Measurements from ENCODE around the gene LPAR6. TPM values are rescaled to one million over a fixed set of nuclear protein-coding genes. Genes with fewer than 3 reads are reported as not detected.

Gene LPAR6
- total RNA-seq, 2 experiments from 2014 or later = not detected

GRCh38 chr13:48393698-48394085, 19.2 kb downstream of the LPAR6 start:
- CTCF ChIA-PET (ENCODE audit: unreplicated experiment) = no interaction called here
- POLR2A ChIA-PET = interaction anchor here (0.9 to 1.0 kb wide), 2 partner anchors 50 to 294 kb away, joined by 3 read pairs; no protein-coding TSS in a partner anchor
- no peak for DNase-seq (ENCODE audit: low spot score)
- Histone ChIP-seq H4K20me1 (ENCODE audit: insufficient read depth, low read length) (no peaks in the 10 kb centered on the region), H2AFZ (ENCODE audit: low read length) (no peak overlapping the region), H3K9me3 (ENCODE audit: low read length) (no peaks in the 10 kb centered on the region), H3K4me3 (ENCODE audit: low read depth, low read length, poor library complexity, severe bottlenecking) (no peak overlapping the region), H3K4me2 (ENCODE audit: low read length) (no peak overlapping the region), H3K27ac (ENCODE audit: low read depth, low read length, poor library complexity, severe bottlenecking) (no peak overlapping the region), H3K4me1 (ENCODE audit: insufficient read depth, low read length, poor library complexity, severe bottlenecking) (no peaks in the 10 kb centered on the region), H3K79me2 (ENCODE audit: insufficient read depth, low read depth, low read length) (no peaks in the 10 kb centered on the region), H3K9me2 (ENCODE audit: insufficient read depth, low read length) (no peaks in the 10 kb centered on the region), H3K36me3 (ENCODE audit: insufficient read depth, low read length) (peaks cover 55% of the 10 kb centered on the region)
- intact Hi-C loops (cut with micrococcal nuclease; ENCODE audit: unreplicated experiment) = no loop called here
- TF ChIP-seq EZH2phosphoT487 (IDR thresholded peaks at IDR 0.05; ENCODE audit: borderline replicate concordance, low read depth, low read length) (no peak), CTCF (conservative IDR thresholded peaks at IDR 0.05; ENCODE audit: low read length) (no peak)
- BruUV-seq (replicated peaks) = no TSS peak

GRCh38 chr13:48393030-48393697, 19.7 kb downstream of the LPAR6 start:
- H3K4me2 ChIP-seq (ENCODE audit: low read length) = no peak overlapping the region
- H2AFZ ChIP-seq (ENCODE audit: low read length) = no peak overlapping the region
- no peaks in the 10 kb centered on the region for H3K79me2 ChIP-seq (ENCODE audit: insufficient read depth, low read depth, low read length)
- intact Hi-C loops (cut with micrococcal nuclease; ENCODE audit: unreplicated experiment) = no loop called here
- H3K4me3 ChIP-seq (ENCODE audit: low read depth, low read length, poor library complexity, severe bottlenecking) = no peak overlapping the region
- CTCF ChIA-PET (ENCODE audit: unreplicated experiment) = no interaction called here
- H4K20me1 ChIP-seq (ENCODE audit: insufficient read depth, low read length) = no peaks in the 10 kb centered on the region
- no peaks in the 10 kb centered on the region for H3K9me3 ChIP-seq (ENCODE audit: low read length)
- H3K9me2 ChIP-seq (ENCODE audit: insufficient read depth, low read length) = no peaks in the 10 kb centered on the region
- no peak overlapping the region for H3K27ac ChIP-seq (ENCODE audit: low read depth, low read length, poor library complexity, severe bottlenecking)
- TF ChIP-seq CTCF (conservative IDR thresholded peaks at IDR 0.05; ENCODE audit: low read length) (no peak), EZH2phosphoT487 (IDR thresholded peaks at IDR 0.05; ENCODE audit: borderline replicate concordance, low read depth, low read length) (no peak)
- POLR2A ChIA-PET = interaction anchor here (0.6 to 1.0 kb wide), 2 partner anchors 293 to 915 kb away, joined by 3 read pairs; no protein-coding TSS in a partner anchor
- H3K36me3 ChIP-seq (ENCODE audit: insufficient read depth, low read length) = peaks cover 58% of the 10 kb centered on the region
- DNase-seq (ENCODE audit: low spot score) = no peak
- no TSS peak for BruUV-seq (replicated peaks)
- no peaks in the 10 kb centered on the region for H3K4me1 ChIP-seq (ENCODE audit: insufficient read depth, low read length, poor library complexity, severe bottlenecking)

GRCh38 chr13:48391257-48391656, 21.7 kb downstream of the LPAR6 start:
- Histone ChIP-seq H2AFZ (ENCODE audit: low read length) (no peak overlapping the region), H3K4me2 (ENCODE audit: low read length) (no peak overlapping the region), H3K9me2 (ENCODE audit: insufficient read depth, low read length) (no peaks in the 10 kb centered on the region), H4K20me1 (ENCODE audit: insufficient read depth, low read length) (no peaks in the 10 kb centered on the region), H3K36me3 (ENCODE audit: insufficient read depth, low read length) (peaks cover 62% of the 10 kb centered on the region), H3K4me3 (ENCODE audit: low read depth, low read length, poor library complexity, severe bottlenecking) (no peak overlapping the region), H3K27ac (ENCODE audit: low read depth, low read length, poor library complexity, severe bottlenecking) (no peak overlapping the region), H3K4me1 (ENCODE audit: insufficient read depth, low read length, poor library complexity, severe bottlenecking) (no peaks in the 10 kb centered on the region), H3K79me2 (ENCODE audit: insufficient read depth, low read depth, low read length) (no peaks in the 10 kb centered on the region), H3K9me3 (ENCODE audit: low read length) (no peaks in the 10 kb centered on the region)
- no peak for TF ChIP-seq EZH2phosphoT487 (IDR thresholded peaks at IDR 0.05; ENCODE audit: borderline replicate concordance, low read depth, low read length)
- no peak for TF ChIP-seq CTCF (conservative IDR thresholded peaks at IDR 0.05; ENCODE audit: low read length)
- no peak for DNase-seq (ENCODE audit: low spot score)
- intact Hi-C loops (cut with micrococcal nuclease; ENCODE audit: unreplicated experiment) = no loop called here
- BruUV-seq (replicated peaks) = no TSS peak
- CTCF ChIA-PET (ENCODE audit: unreplicated experiment) = no interaction called here
- POLR2A ChIA-PET = interaction anchor here (0.5 kb wide), 1 partner anchor 167 kb away, joined by 3 read pairs; no protein-coding TSS in a partner anchor
